Measurements from ENCODE around the gene C10orf120.

The C10orf120 gene

GRCh38 chr10:122658356-122659049 lies 41.1 kb downstream of the C10orf120 start:
- no peak for DNase-seq

- no peak for DNase-seq
Observed at GRCh38 chr10:122657729-122658128, 41.9 kb downstream of the C10orf120 start.

GRCh38 chr10:122657255-122657654 lies 42.4 kb downstream of the C10orf120 start:
- no peak for DNase-seq

GRCh38 chr10:122656741-122657140 lies 42.9 kb downstream of the C10orf120 start:
- no peak for DNase-seq

GRCh38 chr10:122656308-122656705 lies 43.3 kb downstream of the C10orf120 start:
- DNase-seq = no peak

- no peak for DNase-seq
Observed at GRCh38 chr10:122655524-122656307, 43.9 kb downstream of the C10orf120 start.

- DNase-seq = no peak
Observed at GRCh38 chr10:122650331-122650730, 49.3 kb downstream of the C10orf120 start.

GRCh38 chr10:122649903-122650302 lies 49.7 kb downstream of the C10orf120 start:
- no peak for DNase-seq

- peak; percentile 79 for DNase-seq
Observed at GRCh38 chr10:122648599-122649428, 50.8 kb downstream of the C10orf120 start.

Data from DMS53 (cell line).